Neural cell (in vitro differentiated cells): ENCODE measurements around the gene RABGAP1L. TPM values are rescaled to one million over a fixed set of nuclear protein-coding genes. Genes with fewer than 3 reads are reported as not detected.

Experiments used
- H2AFZ ChIP-seq: fragments of 200-600, 300-800 bp; sonication (generic), shearing (Covaris generic); 2 replicates; pipeline ENCODE4 v1.6.0; 2014; ENCODE audit warnings: low read depth, mild to moderate bottlenecking, antibody characterized with exemption, low read length, moderate library complexity
- H3F3A ChIP-seq: fragments of 200-600 bp; shearing (Covaris generic); 2 replicates; pipeline ENCODE4 v1.6.1; 2016; ENCODE audit warnings: mild to moderate bottlenecking, moderate library complexity, mixed read lengths, antibody characterized with exemption, low read length; ENCODE audit not compliant: insufficient read depth, poor library complexity, severe bottlenecking
- H3K27ac ChIP-seq: fragments of 200-600, 300-800 bp; sonication (generic), shearing (Covaris generic); 2 replicates; pipeline ENCODE4 v1.5.1; 2014; ENCODE audit warnings: mild to moderate bottlenecking, low read length, moderate library complexity
- H3K27me3 ChIP-seq: fragments of 300-800, 200-600 bp; sonication (generic), shearing (Covaris generic); 2 replicates; pipeline ENCODE4 v1.6.0; 2014; ENCODE audit warnings: mild to moderate bottlenecking, low read depth, low read length, moderate library complexity; ENCODE audit not compliant: insufficient read depth
- H3K36me3 ChIP-seq: fragments of 300-800, 200-600 bp; sonication (generic), shearing (Covaris generic); 2 replicates; pipeline ENCODE4 v1.5.1; 2014; ENCODE audit warnings: mild to moderate bottlenecking, antibody characterized with exemption, low read length, moderate library complexity; ENCODE audit not compliant: insufficient read depth
- H3K4me2 ChIP-seq: fragments of 300-800, 200-600 bp; sonication (generic), shearing (Covaris generic); 2 replicates; pipeline ENCODE4 v1.6.0; 2014; ENCODE audit warnings: mild to moderate bottlenecking, low read length
- H3K4me3 ChIP-seq: fragments of 300-800, 200-600 bp; sonication (generic), shearing (Covaris generic); 2 replicates; pipeline ENCODE4 v1.5.1; 2014; ENCODE audit warnings: mild to moderate bottlenecking, low read length, moderate library complexity
- H3K79me2 ChIP-seq: fragments of 200-600 bp; shearing (Covaris generic); replicated peaks from 2 replicates; pipeline ENCODE4 v1.6.0; 2014; ENCODE audit warnings: mild to moderate bottlenecking, low read length, moderate library complexity; ENCODE audit not compliant: insufficient read depth
- H3K9ac ChIP-seq: fragments of 300-800, 200-600 bp; sonication (generic), shearing (Covaris generic); 2 replicates; pipeline ENCODE4 v1.6.1; 2016; ENCODE audit warnings: mild to moderate bottlenecking, low read length, mixed read lengths
- H3K9me2 ChIP-seq: fragments of 200-600 bp; shearing (Covaris generic); 2 replicates; pipeline ENCODE4 v1.6.1; 2016; ENCODE audit warnings: mild to moderate bottlenecking, low read length, mixed read lengths; ENCODE audit not compliant: insufficient read depth
- H3K9me3 ChIP-seq: fragments of 200-600, 300-800 bp; sonication (generic), shearing (Covaris generic); 2 replicates; pipeline ENCODE4 v1.6.1; 2016; ENCODE audit warnings: mild to moderate bottlenecking, mixed run types, low read length, moderate library complexity, mixed read lengths
- H4K20me1 ChIP-seq: fragments of 200-600 bp; shearing (Covaris generic); 2 replicates; pipeline ENCODE4 v1.6.1; 2016; ENCODE audit warnings: mild to moderate bottlenecking, mixed run types; ENCODE audit not compliant: insufficient read depth
- CTCF ChIP-seq: fragments of 450-650 bp; IDR thresholded peaks from 2 replicates; pipeline ENCODE4 v1.5.1; 2014; ENCODE audit warnings: antibody characterized with exemption, mild to moderate bottlenecking, moderate library complexity; ENCODE audit not compliant: poor library complexity, severe bottlenecking
- EP300 ChIP-seq: fragments of 450-650 bp; conservative IDR thresholded peaks from 2 replicates; pipeline ENCODE4 v1.6.1; 2014; ENCODE audit warnings: antibody characterized with exemption, mild to moderate bottlenecking, moderate library complexity; ENCODE audit not compliant: poor library complexity, severe bottlenecking
- EZH2 ChIP-seq: fragments of 200-600, 300-800 bp; shearing (Covaris generic), sonication (generic); IDR thresholded peaks from 2 replicates; pipeline ENCODE4 v1.6.1; 2014; ENCODE audit warnings: antibody characterized with exemption, low read length, borderline replicate concordance, mild to moderate bottlenecking; ENCODE audit not compliant: insufficient read depth, poor library complexity, severe bottlenecking
- MXI1 ChIP-seq: fragments of 450-650 bp; conservative IDR thresholded peaks from 2 replicates; pipeline ENCODE4 v1.6.1; 2014; ENCODE audit warnings: antibody characterized with exemption, mild to moderate bottlenecking; ENCODE audit not compliant: poor library complexity, severe bottlenecking
- POLR2AphosphoS5 ChIP-seq: IDR thresholded peaks from 2 replicates; pipeline ENCODE4 v1.6.1; 2012
- RAD21 ChIP-seq: fragments of 450-650 bp; conservative IDR thresholded peaks from 2 replicates; pipeline ENCODE4 v1.6.1; 2014; ENCODE audit warnings: antibody characterized with exemption, mild to moderate bottlenecking, moderate library complexity
- SMC3 ChIP-seq: fragments of 450-650 bp; conservative IDR thresholded peaks from 2 replicates; pipeline ENCODE4 v1.6.1; 2014; ENCODE audit warnings: antibody characterized with exemption, mild to moderate bottlenecking, moderate library complexity; ENCODE audit not compliant: poor library complexity
- TAF1 ChIP-seq: IDR thresholded peaks from 2 replicates; pipeline ENCODE4 v1.6.1; 2012; ENCODE audit warnings: low read depth
- polyA plus RNA-seq: library from polyadenylated mRNA; depleted of rRNA; stranded (reverse); fragments of >200 nt; gene quantifications from 2 replicates; pipeline ENCODE4 v1.2.3, GENCODE V29; 2014
- TF ChIP-seq, protein P1 (sequence below): IDR thresholded peaks from 2 replicates; pipeline ENCODE4 v1.6.1; 2012; ENCODE audit warnings: borderline replicate concordance

Gene RABGAP1L
- polyA plus RNA-seq, 1 donor from 2014 or later: 32.2 TPM

DNA sequence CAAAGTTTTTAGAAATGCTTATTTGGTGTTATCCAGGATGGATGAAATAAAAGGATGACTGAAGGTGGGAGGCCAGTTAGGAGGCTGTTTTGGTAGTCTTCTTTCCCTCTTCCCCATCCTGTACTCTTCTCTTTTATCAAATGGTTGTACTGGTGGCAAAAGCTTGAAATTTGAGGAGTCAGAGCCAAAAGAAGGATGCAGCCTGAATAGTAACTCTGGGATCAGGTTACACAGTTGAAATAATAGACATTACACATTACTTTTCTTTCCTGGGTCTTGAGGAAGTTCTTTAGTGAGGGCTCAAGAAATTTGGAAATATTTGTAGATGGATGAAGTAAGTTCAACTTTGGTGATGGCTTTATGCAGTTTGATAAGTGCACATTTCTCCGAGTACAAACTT lies 397.1 kb downstream of the RABGAP1L start:
- no peak overlapping the region for H2AFZ ChIP-seq
- H3K9me3 ChIP-seq: no peaks in the 10 kb centered on the region
- no peak overlapping the region for H3K4me2 ChIP-seq
- no peak overlapping the region for H3K4me3 ChIP-seq
- no peak overlapping the region for H3K9ac ChIP-seq
- no peaks in the 10 kb centered on the region for H4K20me1 ChIP-seq
- H3K27ac ChIP-seq: no peak overlapping the region
- H3K79me2 ChIP-seq: no peaks in the 10 kb centered on the region
- no peaks in the 10 kb centered on the region for H3F3A ChIP-seq
- H3K9me2 ChIP-seq: no peaks in the 10 kb centered on the region
- no peak for TF ChIP-seq MXI1
- TF ChIP-seq EP300: no peak
- TF ChIP-seq CTCF: no peak
- TF ChIP-seq POLR2AphosphoS5: no peak
- TF ChIP-seq, protein P1, sequence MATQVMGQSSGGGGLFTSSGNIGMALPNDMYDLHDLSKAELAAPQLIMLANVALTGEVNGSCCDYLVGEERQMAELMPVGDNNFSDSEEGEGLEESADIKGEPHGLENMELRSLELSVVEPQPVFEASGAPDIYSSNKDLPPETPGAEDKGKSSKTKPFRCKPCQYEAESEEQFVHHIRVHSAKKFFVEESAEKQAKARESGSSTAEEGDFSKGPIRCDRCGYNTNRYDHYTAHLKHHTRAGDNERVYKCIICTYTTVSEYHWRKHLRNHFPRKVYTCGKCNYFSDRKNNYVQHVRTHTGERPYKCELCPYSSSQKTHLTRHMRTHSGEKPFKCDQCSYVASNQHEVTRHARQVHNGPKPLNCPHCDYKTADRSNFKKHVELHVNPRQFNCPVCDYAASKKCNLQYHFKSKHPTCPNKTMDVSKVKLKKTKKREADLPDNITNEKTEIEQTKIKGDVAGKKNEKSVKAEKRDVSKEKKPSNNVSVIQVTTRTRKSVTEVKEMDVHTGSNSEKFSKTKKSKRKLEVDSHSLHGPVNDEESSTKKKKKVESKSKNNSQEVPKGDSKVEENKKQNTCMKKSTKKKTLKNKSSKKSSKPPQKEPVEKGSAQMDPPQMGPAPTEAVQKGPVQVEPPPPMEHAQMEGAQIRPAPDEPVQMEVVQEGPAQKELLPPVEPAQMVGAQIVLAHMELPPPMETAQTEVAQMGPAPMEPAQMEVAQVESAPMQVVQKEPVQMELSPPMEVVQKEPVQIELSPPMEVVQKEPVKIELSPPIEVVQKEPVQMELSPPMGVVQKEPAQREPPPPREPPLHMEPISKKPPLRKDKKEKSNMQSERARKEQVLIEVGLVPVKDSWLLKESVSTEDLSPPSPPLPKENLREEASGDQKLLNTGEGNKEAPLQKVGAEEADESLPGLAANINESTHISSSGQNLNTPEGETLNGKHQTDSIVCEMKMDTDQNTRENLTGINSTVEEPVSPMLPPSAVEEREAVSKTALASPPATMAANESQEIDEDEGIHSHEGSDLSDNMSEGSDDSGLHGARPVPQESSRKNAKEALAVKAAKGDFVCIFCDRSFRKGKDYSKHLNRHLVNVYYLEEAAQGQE: no peak
- TF ChIP-seq EZH2: no peak
- TF ChIP-seq RAD21: no peak
- TF ChIP-seq SMC3: no peak
- no peak for TF ChIP-seq TAF1
- no peaks in the 10 kb centered on the region for H3K27me3 ChIP-seq
- no peaks in the 10 kb centered on the region for H3K36me3 ChIP-seq

- no peaks in the 10 kb centered on the region for H3F3A ChIP-seq
- H2AFZ ChIP-seq: no peak overlapping the region
- no peaks in the 10 kb centered on the region for H3K27me3 ChIP-seq
- no peaks in the 10 kb centered on the region for H3K9me2 ChIP-seq
- H3K4me2 ChIP-seq: no peak overlapping the region
- H3K9ac ChIP-seq: no peak overlapping the region
- no peaks in the 10 kb centered on the region for H4K20me1 ChIP-seq
- H3K9me3 ChIP-seq: no peaks in the 10 kb centered on the region
- H3K27ac ChIP-seq: no peak overlapping the region
- no peak overlapping the region for H3K4me3 ChIP-seq
- no peaks in the 10 kb centered on the region for H3K79me2 ChIP-seq
- no peaks in the 10 kb centered on the region for H3K36me3 ChIP-seq
- no peak for TF ChIP-seq POLR2AphosphoS5
- TF ChIP-seq TAF1: no peak
Observed at GRCh38 chr1:174568551-174568950, 409.2 kb downstream of the RABGAP1L start.

DNA sequence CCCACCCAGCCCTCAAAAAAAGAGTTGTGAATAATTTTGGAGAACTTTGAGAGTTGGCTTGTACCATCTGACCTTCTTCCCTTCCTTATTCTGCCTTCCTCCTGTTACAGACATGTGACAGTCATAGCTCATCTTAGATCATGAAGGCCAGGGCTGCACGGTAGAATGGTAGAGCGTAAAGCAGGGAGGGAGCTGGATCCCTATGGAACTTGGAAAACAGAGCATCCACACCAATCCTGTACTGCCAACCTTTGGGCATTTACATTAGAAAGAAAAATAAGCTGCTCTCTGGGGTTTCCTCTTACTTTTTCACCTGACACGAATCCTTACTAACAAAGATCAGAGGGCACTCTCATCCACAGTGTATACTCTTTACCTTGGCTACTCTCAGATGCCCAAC lies 409.9 kb downstream of the RABGAP1L start:
- H3F3A ChIP-seq: no peaks in the 10 kb centered on the region
- no peaks in the 10 kb centered on the region for H3K9me3 ChIP-seq
- H3K4me2 ChIP-seq: no peak overlapping the region
- H3K9ac ChIP-seq: no peak overlapping the region
- no peaks in the 10 kb centered on the region for H3K36me3 ChIP-seq
- TF ChIP-seq SMC3 (no peak), RAD21 (no peak), CTCF (no peak)
- no peaks in the 10 kb centered on the region for H3K79me2 ChIP-seq
- H3K4me3 ChIP-seq: no peak overlapping the region
- H3K27me3 ChIP-seq: no peaks in the 10 kb centered on the region
- H3K9me2 ChIP-seq: no peaks in the 10 kb centered on the region
- H2AFZ ChIP-seq: no peak overlapping the region
- no peak overlapping the region for H3K27ac ChIP-seq
- no peaks in the 10 kb centered on the region for H4K20me1 ChIP-seq
